Neural progenitor cell (in vitro differentiated cells): ENCODE results near the gene FSCN2. TPM values are rescaled to one million over a fixed set of nuclear protein-coding genes. Genes with fewer than 3 reads are reported as not detected.
"Not testable (repeated sequence)": the region's sequence is repeated elsewhere in the genome, so short reads cannot be mapped to it uniquely, and the experiment has no call there.

Experiments used
- DNase-seq: peaks from one replicate; pipeline ENCODE4 v3.0.0-alpha.2; 2016; ENCODE audit warnings: low spot score
- H2AFZ ChIP-seq: fragments of 200-600 bp; sonication (generic); replicated peaks from 2 replicates; pipeline ENCODE4 v1.6.1; 2016; ENCODE audit warnings: antibody characterized with exemption
- H3F3A ChIP-seq: fragments of 200-600 bp; sonication (generic); 2 replicates; pipeline ENCODE4 v1.6.1; 2016; ENCODE audit warnings: antibody characterized with exemption, low read depth
- H3K27ac ChIP-seq: fragments of 200-600 bp; sonication (generic); 2 replicates; pipeline ENCODE4 v1.5.1; 2016; ENCODE audit warnings: mild to moderate bottlenecking
- H3K27me3 ChIP-seq: fragments of 200-600 bp; sonication (generic); 2 replicates; pipeline ENCODE4 v1.6.1; 2016; ENCODE audit warnings: mild to moderate bottlenecking, moderate library complexity
- H3K36me3 ChIP-seq: fragments of 200-600 bp; sonication (generic); 2 replicates; pipeline ENCODE4 v1.5.1; 2016
- H3K4me1 ChIP-seq: fragments of 200-600 bp; sonication (generic); 2 replicates; pipeline ENCODE4 v1.6.1; 2016; ENCODE audit warnings: mixed run types
- H3K4me2 ChIP-seq: fragments of 200-600 bp; sonication (generic); 2 replicates; pipeline ENCODE4 v1.6.1; 2016
- H3K4me3 ChIP-seq: fragments of 200-600 bp; sonication (generic); 2 replicates; pipeline ENCODE4 v1.5.1; 2016
- H3K79me2 ChIP-seq: fragments of 200-600 bp; sonication (generic); 2 replicates; pipeline ENCODE4 v1.6.1; 2016; ENCODE audit warnings: low read depth
- H3K9ac ChIP-seq: fragments of 200-600 bp; sonication (generic); 2 replicates; pipeline ENCODE4 v1.6.1; 2016
- H3K9me3 ChIP-seq: fragments of 200-600 bp; sonication (generic); 2 replicates; pipeline ENCODE4 v1.5.1; 2016; ENCODE audit warnings: low read depth
- H4K20me1 ChIP-seq: fragments of 200-600 bp; sonication (generic); 2 replicates; pipeline ENCODE4 v1.6.1; 2016; ENCODE audit warnings: low read depth
- H3K27ac Mint-ChIP-seq: 3 replicates; pipeline ENCODE4 v1.8.0; 2021; ENCODE audit warnings: mixed read lengths
- H3K27me3 Mint-ChIP-seq: 2 replicates; pipeline ENCODE4 v1.8.0; 2022; ENCODE audit warnings: low read depth, mild to moderate bottlenecking, inconsistent platforms, moderate library complexity, mixed read lengths; ENCODE audit not compliant: insufficient read depth
- H3K36me3 Mint-ChIP-seq: 3 replicates; pipeline ENCODE4 v1.8.0; 2021; ENCODE audit warnings: mixed read lengths
- H3K4me1 Mint-ChIP-seq: 3 replicates; pipeline ENCODE4 v1.8.0; 2021; ENCODE audit warnings: mixed read lengths
- H3K4me3 Mint-ChIP-seq: 3 replicates; pipeline ENCODE4 v1.8.0; 2021; ENCODE audit warnings: mild to moderate bottlenecking, moderate library complexity, mixed read lengths
- H3K9me3 Mint-ChIP-seq: 3 replicates; pipeline ENCODE4 v1.8.0; 2020; ENCODE audit warnings: mixed read lengths
- CTCF ChIP-seq: fragments of 200-600 bp; sonication (generic); IDR thresholded peaks from 2 replicates; pipeline ENCODE4 v1.5.1; 2017; ENCODE audit warnings: antibody characterized with exemption, mild to moderate bottlenecking
- EZH2 ChIP-seq: fragments of 200-600 bp; sonication (generic); IDR thresholded peaks from 2 replicates; pipeline ENCODE4 v1.6.1; 2017; ENCODE audit warnings: antibody characterized with exemption, mild to moderate bottlenecking, moderate library complexity
- EZH2phosphoT487 ChIP-seq: fragments of 200-600 bp; sonication (generic); IDR thresholded peaks from 2 replicates; pipeline ENCODE4 v1.6.1; 2017; ENCODE audit warnings: antibody characterized with exemption
- total RNA-seq: library from RNA; depleted of rRNA; stranded (reverse); fragments of >200 nt; gene quantifications from 2 replicates; pipeline ENCODE4 v1.2.3, GENCODE V29; 2015; ENCODE audit warnings: low replicate concordance

The FSCN2 gene
- total RNA-seq, 1 donor from 2014 or later: not detected

- H3K4me1 Mint-ChIP-seq: peaks cover 3% of the 10 kb centered on the region
- DNase-seq: no peak
- no peak overlapping the region for H3K27ac Mint-ChIP-seq
- Histone ChIP-seq H3K9me3 (no peaks in the 10 kb centered on the region), H3K4me3 (no peak overlapping the region), H3K4me1 (no peaks in the 10 kb centered on the region), H3K27ac (no peak overlapping the region), H3K4me2 (no peak overlapping the region), H2AFZ (no peak overlapping the region), H3K36me3 (no peaks in the 10 kb centered on the region), H3K79me2 (no peaks in the 10 kb centered on the region), H3K27me3 (no peaks in the 10 kb centered on the region), H3K9ac (no peak overlapping the region), H4K20me1 (peaks cover 5% of the 10 kb centered on the region), H3F3A (no peaks in the 10 kb centered on the region)
- no peaks in the 10 kb centered on the region for H3K9me3 Mint-ChIP-seq
- H3K27me3 Mint-ChIP-seq: peaks cover 11% of the 10 kb centered on the region
- TF ChIP-seq CTCF (no peak), EZH2phosphoT487 (no peak), EZH2 (no peak)
- H3K36me3 Mint-ChIP-seq: peaks cover 24% of the 10 kb centered on the region
- H3K4me3 Mint-ChIP-seq: no peak overlapping the region
Measured at GRCh38 chr17:81582749-81583148, 54.6 kb downstream of the FSCN2 start.

- Histone ChIP-seq H3K9me3 (no peaks in the 10 kb centered on the region), H3K36me3 (no peaks in the 10 kb centered on the region)
Measured at GRCh38 chr17:81583589-81584342, 55.6 kb downstream of the FSCN2 start.

GRCh38 chr17:81584771-81585170, 56.6 kb downstream of the FSCN2 start:
- H3K9me3 ChIP-seq, H3K9ac ChIP-seq, H4K20me1 ChIP-seq, H3K4me3 ChIP-seq, H3K4me1 ChIP-seq, H2AFZ ChIP-seq, H3K4me2 ChIP-seq, H3K27ac Mint-ChIP-seq, H3K27me3 Mint-ChIP-seq, H3F3A ChIP-seq, H3K4me1 Mint-ChIP-seq, H3K9me3 Mint-ChIP-seq, H3K27ac ChIP-seq, H3K36me3 ChIP-seq, H3K27me3 ChIP-seq, DNase-seq, H3K4me3 Mint-ChIP-seq, H3K79me2 ChIP-seq: not testable (repeated sequence)
- peaks cover 25% of the 10 kb centered on the region for H3K36me3 Mint-ChIP-seq

More at GRCh38 chr17:81583589-81584342, 55.6 kb downstream of the FSCN2 start:
- Histone ChIP-seq H3K4me3 (no peak overlapping the region), H3K9ac (no peak overlapping the region), H3K4me1 (no peaks in the 10 kb centered on the region), H3K27ac (no peak overlapping the region), H3K27me3 (no peaks in the 10 kb centered on the region), H3K4me2 (no peak overlapping the region), H3F3A (no peaks in the 10 kb centered on the region), H2AFZ (no peak overlapping the region), H4K20me1 (peaks cover 5% of the 10 kb centered on the region), H3K79me2 (no peaks in the 10 kb centered on the region)
- no peak for TF ChIP-seq EZH2phosphoT487
- no peak for TF ChIP-seq CTCF
- TF ChIP-seq EZH2: no peak
- Mint-ChIP-seq H3K36me3 (peaks cover 26% of the 10 kb centered on the region), H3K9me3 (no peaks in the 10 kb centered on the region), H3K27ac (no peak overlapping the region), H3K4me3 (no peak overlapping the region), H3K4me1 (no peaks in the 10 kb centered on the region), H3K27me3 (peaks cover 4% of the 10 kb centered on the region)
- DNase-seq: no peak

- H3K36me3 Mint-ChIP-seq: peaks cover 26% of the 10 kb centered on the region
Measured at GRCh38 chr17:81586096-81586495, 57.9 kb downstream of the FSCN2 start.

More at GRCh38 chr17:81586096-81586495, 57.9 kb downstream of the FSCN2 start:
- H2AFZ ChIP-seq: no peak overlapping the region
- H3K27me3 ChIP-seq: no peaks in the 10 kb centered on the region
- no peak for DNase-seq
- Mint-ChIP-seq H3K27ac (no peak overlapping the region), H3K27me3 (peaks cover 4% of the 10 kb centered on the region), H3K9me3 (no peaks in the 10 kb centered on the region), H3K4me1 (no peaks in the 10 kb centered on the region), H3K4me3 (no peak overlapping the region)
- no peaks in the 10 kb centered on the region for H4K20me1 ChIP-seq
- H3K36me3 ChIP-seq: no peaks in the 10 kb centered on the region
- H3K4me1 ChIP-seq: no peaks in the 10 kb centered on the region
- no peaks in the 10 kb centered on the region for H3F3A ChIP-seq
- H3K9ac ChIP-seq: no peak overlapping the region
- H3K4me3 ChIP-seq: no peak overlapping the region
- no peaks in the 10 kb centered on the region for H3K9me3 ChIP-seq
- H3K4me2 ChIP-seq: no peak overlapping the region
- no peak for TF ChIP-seq EZH2
- TF ChIP-seq EZH2phosphoT487: no peak
- no peak for TF ChIP-seq CTCF
- H3K79me2 ChIP-seq: no peaks in the 10 kb centered on the region
- H3K27ac ChIP-seq: no peak overlapping the region
